Mucosa of rectum (tissue), 2 donors: ENCODE data around the gene HLA-E.
A peak's percentile ranks its signal among the peaks of the same experiment; 100 is the strongest.
"Not testable (repeated sequence)": the region's sequence is repeated elsewhere in the genome, so short reads cannot be mapped to it uniquely, and the experiment has no call there.

Experiments used
- H3K27ac ChIP-seq, 2 donors: one replicate each; pipeline ENCODE4 v1.7.0; 2013; ENCODE audit warnings: inconsistent platforms in 2 of 2, low read depth in 2 of 2, low read length in 2 of 2
- H3K27me3 ChIP-seq, 2 donors: one replicate each; pipeline ENCODE4 v1.7.0; 2013; ENCODE audit warnings: low read length in 2 of 2; ENCODE audit not compliant: control insufficient read depth in 2 of 2, insufficient read depth in 2 of 2
- H3K36me3 ChIP-seq, 2 donors: one replicate each; pipeline ENCODE4 v1.7.0; 2013; ENCODE audit warnings: low read length in 2 of 2; ENCODE audit not compliant: control insufficient read depth in 2 of 2, insufficient read depth in 2 of 2
- H3K4me1 ChIP-seq, 2 donors: one replicate each; pipeline ENCODE4 v1.7.0; 2013; ENCODE audit warnings: low read length in 2 of 2, mild to moderate bottlenecking in 1 of 2; ENCODE audit not compliant: control insufficient read depth in 2 of 2, insufficient read depth in 2 of 2
- H3K4me3 ChIP-seq, 2 donors: one replicate each; pipeline ENCODE4 v1.7.0; 2013; ENCODE audit warnings: low read length in 2 of 2
- H3K9ac ChIP-seq, 2 donors: one replicate each; pipeline ENCODE4 v1.7.0; 2013; ENCODE audit warnings: low read length in 2 of 2, low read depth in 1 of 2, mild to moderate bottlenecking in 1 of 2
- H3K9me3 ChIP-seq, 2 donors: one replicate each; pipeline ENCODE4 v1.7.0; 2013; ENCODE audit warnings: low read length in 2 of 2; ENCODE audit not compliant: control insufficient read depth in 2 of 2
- donor health status: healthy.
- donor health status: Normal muscosa, but diverticular disease.

HLA-E gene

GRCh38 chr6:30518505-30519145, 29.3 kb downstream of the HLA-E start:
- not testable (repeated sequence) for H3K27me3 ChIP-seq, H3K4me1 ChIP-seq, H3K27ac ChIP-seq, H3K4me3 ChIP-seq, H3K36me3 ChIP-seq, H3K9ac ChIP-seq, H3K9me3 ChIP-seq

- peaks cover 0 to 6% of the 10 kb centered on the region in 2 donors for H3K4me1 ChIP-seq
- no peaks in the 10 kb centered on the region for H3K36me3 ChIP-seq
- H3K4me3 ChIP-seq = peak overlapping the region in 1 of 2 donors; percentile 13
- H3K9me3 ChIP-seq = no peaks in the 10 kb centered on the region
- no peak overlapping the region for H3K9ac ChIP-seq
- H3K27me3 ChIP-seq = no peaks in the 10 kb centered on the region
- H3K27ac ChIP-seq = peak overlapping the region; percentile 64 to 74
Observed at GRCh38 chr6:30520522-30520921, 31.2 kb downstream of the HLA-E start.

- Histone ChIP-seq H3K27ac (peak overlapping the region; percentile 74 to 79), H3K4me3 (peak overlapping the region in 1 of 2 donors; percentile 13)
Observed at GRCh38 chr6:30521082-30521481, 31.8 kb downstream of the HLA-E start.

GRCh38 chr6:30521952-30522351, 32.6 kb downstream of the HLA-E start:
- not testable (repeated sequence) for H3K9ac ChIP-seq, H3K4me1 ChIP-seq, H3K36me3 ChIP-seq, H3K4me3 ChIP-seq, H3K27ac ChIP-seq, H3K9me3 ChIP-seq, H3K27me3 ChIP-seq

More at GRCh38 chr6:30521082-30521481, 31.8 kb downstream of the HLA-E start:
- peak overlapping the region in 1 of 2 donors; percentile 48 for H3K9ac ChIP-seq
- not testable (repeated sequence) for H3K9me3 ChIP-seq, H3K27me3 ChIP-seq, H3K36me3 ChIP-seq, H3K4me1 ChIP-seq

GRCh38 chr6:30526444-30526843, 37.1 kb downstream of the HLA-E start:
- H3K36me3 ChIP-seq, H3K27me3 ChIP-seq, H3K9me3 ChIP-seq, H3K9ac ChIP-seq, H3K4me1 ChIP-seq, H3K27ac ChIP-seq, H3K4me3 ChIP-seq: not testable (repeated sequence)

- not testable (repeated sequence) for H3K4me3 ChIP-seq, H3K4me1 ChIP-seq, H3K36me3 ChIP-seq, H3K9ac ChIP-seq, H3K27me3 ChIP-seq, H3K9me3 ChIP-seq, H3K27ac ChIP-seq
Observed at GRCh38 chr6:30529349-30529875, 40.1 kb downstream of the HLA-E start.

GRCh38 chr6:30530014-30530413, 40.7 kb downstream of the HLA-E start:
- Histone ChIP-seq H3K4me1 (peaks cover 4 to 6% of the 10 kb centered on the region in 2 donors), H3K27ac (no peak overlapping the region), H3K36me3 (no peaks in the 10 kb centered on the region), H3K27me3 (no peaks in the 10 kb centered on the region), H3K9ac (no peak overlapping the region), H3K9me3 (no peaks in the 10 kb centered on the region), H3K4me3 (no peak overlapping the region)

- Histone ChIP-seq H3K4me1 (peaks cover 0 to 6% of the 10 kb centered on the region in 2 donors), H3K9ac (no peak overlapping the region), H3K36me3 (no peaks in the 10 kb centered on the region), H3K27ac (no peak overlapping the region), H3K4me3 (no peak overlapping the region), H3K27me3 (no peaks in the 10 kb centered on the region), H3K9me3 (no peaks in the 10 kb centered on the region)
Observed at GRCh38 chr6:30533460-30534294, 44.4 kb downstream of the HLA-E start.

GRCh38 chr6:30537931-30538330, 48.6 kb downstream of the HLA-E start:
- H3K4me1 ChIP-seq = peaks cover 0 to 7% of the 10 kb centered on the region in 2 donors
- no peaks in the 10 kb centered on the region for H3K9me3 ChIP-seq
- H3K4me3 ChIP-seq = no peak overlapping the region
- H3K9ac ChIP-seq = no peak overlapping the region
- no peaks in the 10 kb centered on the region for H3K36me3 ChIP-seq
- H3K27me3 ChIP-seq = no peaks in the 10 kb centered on the region
- no peak overlapping the region for H3K27ac ChIP-seq
